Gastroesophageal sphincter (tissue), 4 donors: ENCODE measurements around the gene BMP7. TPM values are rescaled to one million over a fixed set of nuclear protein-coding genes. Genes with fewer than 3 reads are reported as not detected.

Source experiments
- ATAC-seq: fragments of 150-250 bp; one replicate; pipeline ENCODE4 v1.9.1; 2016; ENCODE audit warnings: mild to moderate bottlenecking, moderate library complexity
- H3K27ac ChIP-seq, 4 donors: fragments of 200-600 bp; sonication (generic) in 3 of 4; 1 replicate in 3 of 4; 2 replicates in 1 of 4; pipeline ENCODE4 v1.5.1; 2016 to 2019
- H3K27me3 ChIP-seq: fragments of 200-600 bp; sonication (generic); one replicate; pipeline ENCODE4 v1.5.1; 2019
- H3K36me3 ChIP-seq, 2 donors: fragments of 200-600 bp; sonication (generic); one replicate each; pipeline ENCODE4 v1.5.1; 2019; ENCODE audit warnings: control low read depth in 1 of 2
- H3K4me1 ChIP-seq, 3 donors: fragments of 200-600 bp; sonication (generic); 1 replicate in 2 of 3; 2 replicates in 1 of 3; pipeline ENCODE4 v1.5.1; 2016 to 2019; ENCODE audit warnings: control low read depth in 2 of 3
- H3K4me3 ChIP-seq, 2 donors: fragments of 200-600 bp; sonication (generic); one replicate each; pipeline ENCODE4 v1.5.1; 2019; ENCODE audit warnings: mild to moderate bottlenecking in 1 of 2, moderate library complexity in 1 of 2
- H3K9me3 ChIP-seq, 3 donors: fragments of 200-600 bp; sonication (generic); one replicate each; pipeline ENCODE4 v1.5.1; 2017 to 2019; ENCODE audit warnings: control low read depth in 2 of 3
- CTCF ChIP-seq, 4 experiments: fragments of 200-600 bp in 2 of 4; fragments of 450-650 bp in 2 of 4; sonication (generic) in 1 of 4; IDR thresholded peaks; one replicate each; pipeline ENCODE4 v1.5.1; 2017 to 2019; ENCODE audit warnings: antibody characterized with exemption in 4 of 4, mild to moderate bottlenecking in 2 of 4, moderate library complexity in 2 of 4
- EP300 ChIP-seq: sonication (generic); formaldehyde crosslinking; IDR thresholded peaks from one replicate; pipeline ENCODE4 v1.6.1; 2017; ENCODE audit warnings: antibody characterized with exemption, mild to moderate bottlenecking
- POLR2A ChIP-seq, 2 donors: fragments of 450-650 bp; IDR thresholded peaks; one replicate each; pipeline ENCODE4 v1.6.1; 2017; ENCODE audit warnings: antibody characterized with exemption in 2 of 2, mild to moderate bottlenecking in 2 of 2, moderate library complexity in 1 of 2
- POLR2AphosphoS5 ChIP-seq: sonication (generic); formaldehyde crosslinking; IDR thresholded peaks from one replicate; pipeline ENCODE4 v1.6.1; 2017; ENCODE audit warnings: antibody characterized with exemption
- WGBS, 2 donors: methylation state at CpG; one replicate each; pipeline ENCODE4 v1.1.5; 2018; ENCODE audit warnings: low coverage in 1 of 2; 5-methylcytosine and 5-hydroxymethylcytosine counted together
- total RNA-seq, 4 donors: library from RNA; depleted of rRNA; stranded (reverse); fragments of >200 nt; gene quantifications; one replicate each; pipeline ENCODE4 v1.1.0, GENCODE V29; 2016

The BMP7 gene
- total RNA-seq, 4 donors from 2014 or later = 0.16 to 10.8 (median 5.0) TPM

GRCh38 chr20:57238089-57238488, 28.4 kb downstream of the BMP7 start:
- no peak for TF ChIP-seq POLR2AphosphoS5
- no peak for TF ChIP-seq POLR2A (IDR thresholded peaks at IDR 0.05)
- no peak for TF ChIP-seq CTCF (IDR thresholded peaks at IDR 0.05)
- no peak for TF ChIP-seq EP300
- H3K4me1 ChIP-seq = no peaks in the 10 kb centered on the region
- ATAC-seq = no peak
- H3K4me3 ChIP-seq = no peak overlapping the region
- H3K36me3 ChIP-seq = no peaks in the 10 kb centered on the region
- no peaks in the 10 kb centered on the region for H3K9me3 ChIP-seq
- WGBS, 2 donors = 93 to 100% methylated on average over 3 to 4 of the region's 4 CpGs
- H3K27ac ChIP-seq = no peak overlapping the region
- H3K27me3 ChIP-seq = peaks cover 42% of the 10 kb centered on the region

- Histone ChIP-seq H3K27me3 (peaks cover 42% of the 10 kb centered on the region), H3K4me1 (no peaks in the 10 kb centered on the region), H3K36me3 (no peaks in the 10 kb centered on the region), H3K9me3 (no peaks in the 10 kb centered on the region), H3K4me3 (no peak overlapping the region), H3K27ac (no peak overlapping the region)
- WGBS, 2 donors = 70 to 83% methylated on average over 2 to 3 of the region's 3 CpGs
- no peak for ATAC-seq
- no peak for TF ChIP-seq POLR2A (IDR thresholded peaks at IDR 0.05)
- TF ChIP-seq POLR2AphosphoS5 = no peak
- TF ChIP-seq EP300 = no peak
- TF ChIP-seq CTCF (IDR thresholded peaks at IDR 0.05) = no peak
Measured at GRCh38 chr20:57237585-57237953, 28.9 kb downstream of the BMP7 start.

DNA sequence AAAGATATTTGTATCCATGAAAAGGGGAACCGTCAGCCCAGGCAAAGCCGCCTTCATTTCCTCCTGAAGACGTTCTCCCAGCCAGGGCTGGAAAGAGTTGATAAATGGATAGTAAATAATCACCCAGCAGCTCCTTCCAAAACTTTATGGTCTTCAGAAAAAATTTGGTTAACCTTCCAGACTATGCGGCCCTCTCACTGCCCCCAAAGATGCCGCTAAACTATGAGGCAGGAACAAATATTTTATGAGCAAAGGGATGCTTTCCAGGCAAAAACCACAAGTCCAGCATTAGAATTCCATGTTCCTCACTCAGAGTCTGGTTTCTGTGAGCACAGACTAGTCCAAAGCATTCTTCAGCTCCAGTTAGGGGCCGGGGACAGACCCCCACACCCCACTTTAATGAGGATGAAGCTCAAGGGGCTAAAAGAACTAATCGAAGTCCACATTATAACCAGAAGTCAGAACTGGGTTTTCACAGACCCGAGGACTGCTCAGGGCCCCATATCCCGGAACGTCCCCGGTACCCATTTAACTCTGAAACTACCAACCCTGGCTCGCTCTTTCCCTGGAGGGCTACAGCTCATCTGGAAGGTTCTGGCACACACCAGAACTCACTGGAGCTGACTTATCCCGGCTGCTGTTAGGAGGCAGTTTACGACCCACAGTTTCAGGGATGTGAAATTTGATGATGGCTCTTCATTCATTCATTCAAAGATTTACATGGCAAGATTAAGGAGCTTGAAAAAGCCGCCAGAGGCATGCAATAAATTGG, 29.4 kb downstream of the BMP7 start:
- peaks cover 42% of the 10 kb centered on the region for H3K27me3 ChIP-seq
- no peaks in the 10 kb centered on the region for H3K4me1 ChIP-seq
- no peaks in the 10 kb centered on the region for H3K36me3 ChIP-seq
- H3K27ac ChIP-seq = no peak overlapping the region
- H3K9me3 ChIP-seq = no peaks in the 10 kb centered on the region
- no peak overlapping the region for H3K4me3 ChIP-seq
- 32 to 64% methylated on average over 6 to 7 of the region's 15 CpGs for WGBS, 2 donors
- TF ChIP-seq CTCF (IDR thresholded peaks at IDR 0.05) (no peak), EP300 (no peak), POLR2A (IDR thresholded peaks at IDR 0.05) (no peak), POLR2AphosphoS5 (no peak)
- no peak for ATAC-seq

DNA sequence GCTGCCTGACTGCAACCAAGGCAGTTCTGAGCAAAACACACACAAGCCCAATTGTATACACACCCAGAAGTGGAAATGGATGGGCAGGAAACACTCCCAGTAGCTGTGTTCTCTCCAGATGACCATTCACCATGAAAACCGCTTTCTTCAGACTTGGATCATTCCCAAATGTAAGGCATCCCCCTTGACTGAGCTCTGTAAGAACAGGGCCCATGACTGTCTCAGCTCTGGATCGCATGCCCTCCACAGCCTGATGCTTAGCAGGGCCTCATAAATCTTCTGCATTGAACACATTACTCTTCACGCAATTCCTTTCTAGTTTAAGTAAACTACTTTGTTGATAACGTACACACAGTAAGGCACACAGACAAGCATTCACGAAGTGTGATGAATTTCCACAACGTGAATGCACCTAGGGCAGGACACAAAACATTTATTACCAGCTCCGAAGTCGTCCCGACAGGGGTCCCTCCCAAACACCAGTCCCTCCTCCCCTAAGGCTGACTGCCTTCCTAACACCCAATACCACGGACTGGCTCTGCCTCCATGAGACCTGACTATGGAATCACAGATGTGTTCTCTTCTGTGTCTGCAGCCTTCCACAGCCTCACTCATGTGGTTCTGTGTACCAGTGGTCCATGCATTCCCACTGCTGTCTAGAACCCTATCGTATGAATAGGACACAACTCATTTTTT, 31.7 kb downstream of the BMP7 start:
- Histone ChIP-seq H3K27me3 (peaks cover 54% of the 10 kb centered on the region), H3K4me1 (no peaks in the 10 kb centered on the region), H3K36me3 (no peaks in the 10 kb centered on the region), H3K4me3 (no peak overlapping the region), H3K9me3 (no peaks in the 10 kb centered on the region), H3K27ac (no peak overlapping the region)
- no peak for ATAC-seq
- no peak for TF ChIP-seq EP300
- no peak for TF ChIP-seq CTCF (IDR thresholded peaks at IDR 0.05)
- no peak for TF ChIP-seq POLR2A (IDR thresholded peaks at IDR 0.05)
- TF ChIP-seq POLR2AphosphoS5 = no peak
- 50 to 58% methylated on average over 8 to 11 of the region's 11 CpGs for WGBS, 2 donors
